Glutamatergic neuron (in vitro differentiated cells): ENCODE data around the gene RNF141. TPM values are rescaled to one million over a fixed set of nuclear protein-coding genes. Genes with fewer than 3 reads are reported as not detected.

Source experiments
- DNase-seq: peaks from one replicate; pipeline ENCODE4 v3.0.0; 2022
- H3K27ac Mint-ChIP-seq: one replicate; pipeline ENCODE4 v1.8.0; 2020; ENCODE audit warnings: mild to moderate bottlenecking, mixed read lengths, inconsistent platforms; ENCODE audit not compliant: unreplicated experiment
- H3K27me3 Mint-ChIP-seq: one replicate; pipeline ENCODE4 v1.8.0; 2020; ENCODE audit warnings: mild to moderate bottlenecking, moderate library complexity, mixed read lengths, inconsistent platforms; ENCODE audit not compliant: unreplicated experiment
- H3K36me3 Mint-ChIP-seq: one replicate; pipeline ENCODE4 v1.8.0; 2020; ENCODE audit warnings: mild to moderate bottlenecking, mixed read lengths, inconsistent platforms; ENCODE audit not compliant: unreplicated experiment
- H3K4me1 Mint-ChIP-seq: one replicate; pipeline ENCODE4 v1.8.0; 2020; ENCODE audit warnings: mild to moderate bottlenecking, low read depth, mixed read lengths, inconsistent platforms; ENCODE audit not compliant: unreplicated experiment
- H3K4me3 Mint-ChIP-seq: one replicate; pipeline ENCODE4 v1.8.0; 2020; ENCODE audit warnings: mild to moderate bottlenecking, mixed read lengths, inconsistent platforms; ENCODE audit not compliant: unreplicated experiment
- H3K9me3 Mint-ChIP-seq: one replicate; pipeline ENCODE4 v1.8.0; 2020; ENCODE audit warnings: mild to moderate bottlenecking, moderate library complexity, mixed read lengths, inconsistent platforms; ENCODE audit not compliant: unreplicated experiment
- total RNA-seq: library from RNA; stranded (reverse); fragmentation: NEBNext Ultra II Directional; extraction: Animal tissue kit (Norgen Biotek cat#: 25700); gene quantifications from one replicate; pipeline ENCODE4 v1.2.1, GENCODE V29; 2021; ENCODE audit not compliant: unreplicated experiment
- TF ChIP-seq, protein P1 (sequence below): fragments of 200-600 bp; sonication (generic); IDR thresholded peaks from one replicate; pipeline ENCODE4 v1.5.0; 2021; ENCODE audit not compliant: partially characterized antibody, unreplicated experiment

Gene RNF141
- total RNA-seq, 1 donor from 2014 or later = 14.2 TPM

GRCh38 chr11:10561947-10562346 lies 21.0 kb upstream of the RNF141 start:
- Mint-ChIP-seq H3K9me3 (no peaks in the 10 kb centered on the region), H3K4me3 (no peak overlapping the region), H3K27ac (no peak overlapping the region), H3K27me3 (peaks cover 4% of the 10 kb centered on the region), H3K4me1 (no peaks in the 10 kb centered on the region), H3K36me3 (no peaks in the 10 kb centered on the region)
- no peak for DNase-seq
- TF ChIP-seq, protein P1, sequence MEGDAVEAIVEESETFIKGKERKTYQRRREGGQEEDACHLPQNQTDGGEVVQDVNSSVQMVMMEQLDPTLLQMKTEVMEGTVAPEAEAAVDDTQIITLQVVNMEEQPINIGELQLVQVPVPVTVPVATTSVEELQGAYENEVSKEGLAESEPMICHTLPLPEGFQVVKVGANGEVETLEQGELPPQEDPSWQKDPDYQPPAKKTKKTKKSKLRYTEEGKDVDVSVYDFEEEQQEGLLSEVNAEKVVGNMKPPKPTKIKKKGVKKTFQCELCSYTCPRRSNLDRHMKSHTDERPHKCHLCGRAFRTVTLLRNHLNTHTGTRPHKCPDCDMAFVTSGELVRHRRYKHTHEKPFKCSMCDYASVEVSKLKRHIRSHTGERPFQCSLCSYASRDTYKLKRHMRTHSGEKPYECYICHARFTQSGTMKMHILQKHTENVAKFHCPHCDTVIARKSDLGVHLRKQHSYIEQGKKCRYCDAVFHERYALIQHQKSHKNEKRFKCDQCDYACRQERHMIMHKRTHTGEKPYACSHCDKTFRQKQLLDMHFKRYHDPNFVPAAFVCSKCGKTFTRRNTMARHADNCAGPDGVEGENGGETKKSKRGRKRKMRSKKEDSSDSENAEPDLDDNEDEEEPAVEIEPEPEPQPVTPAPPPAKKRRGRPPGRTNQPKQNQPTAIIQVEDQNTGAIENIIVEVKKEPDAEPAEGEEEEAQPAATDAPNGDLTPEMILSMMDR = no peak

- TF ChIP-seq, protein P1 = no peak
- Mint-ChIP-seq H3K36me3 (no peaks in the 10 kb centered on the region), H3K27me3 (peaks cover 4% of the 10 kb centered on the region), H3K4me3 (no peak overlapping the region), H3K4me1 (no peaks in the 10 kb centered on the region), H3K9me3 (no peaks in the 10 kb centered on the region), H3K27ac (no peak overlapping the region)
- DNase-seq = no peak
These were observed 20.2 kb upstream of the RNF141 start for GRCh38 chr11:10561043-10561818.

GRCh38 chr11:10558288-10558687 lies 17.3 kb upstream of the RNF141 start:
- DNase-seq = no peak
- no peak overlapping the region for H3K27ac Mint-ChIP-seq
- H3K27me3 Mint-ChIP-seq = peaks cover 4% of the 10 kb centered on the region
- no peaks in the 10 kb centered on the region for H3K4me1 Mint-ChIP-seq
- H3K4me3 Mint-ChIP-seq = no peak overlapping the region
- H3K9me3 Mint-ChIP-seq = no peaks in the 10 kb centered on the region
- no peaks in the 10 kb centered on the region for H3K36me3 Mint-ChIP-seq
- TF ChIP-seq, protein P1 = no peak

DNA sequence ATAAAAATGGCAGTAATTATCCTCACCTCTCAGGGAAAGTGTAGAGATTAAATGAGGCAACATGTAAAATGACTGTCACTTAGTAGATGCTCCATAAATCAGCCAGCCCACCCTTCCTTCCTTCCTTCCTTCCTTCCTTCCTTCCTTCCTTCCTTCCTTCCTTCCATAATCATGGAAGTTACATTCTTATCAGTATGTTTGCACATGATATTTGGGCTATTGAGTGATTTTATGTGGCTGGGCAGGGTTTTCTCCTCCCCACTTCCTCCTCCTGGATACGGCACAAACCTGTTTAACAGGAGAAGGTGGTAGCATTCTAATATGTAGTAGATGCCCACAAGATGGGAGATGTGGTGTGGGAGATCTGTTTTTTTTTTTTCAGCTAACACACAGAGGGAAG lies 15.6 kb upstream of the RNF141 start:
- H3K27me3 Mint-ChIP-seq = peaks cover 4% of the 10 kb centered on the region
- TF ChIP-seq, protein P1 = no peak
- no peak overlapping the region for H3K4me3 Mint-ChIP-seq
- DNase-seq = no peak
- no peaks in the 10 kb centered on the region for H3K9me3 Mint-ChIP-seq
- no peaks in the 10 kb centered on the region for H3K4me1 Mint-ChIP-seq
- peaks cover under 1% of the 10 kb centered on the region for H3K36me3 Mint-ChIP-seq
- no peak overlapping the region for H3K27ac Mint-ChIP-seq

DNA sequence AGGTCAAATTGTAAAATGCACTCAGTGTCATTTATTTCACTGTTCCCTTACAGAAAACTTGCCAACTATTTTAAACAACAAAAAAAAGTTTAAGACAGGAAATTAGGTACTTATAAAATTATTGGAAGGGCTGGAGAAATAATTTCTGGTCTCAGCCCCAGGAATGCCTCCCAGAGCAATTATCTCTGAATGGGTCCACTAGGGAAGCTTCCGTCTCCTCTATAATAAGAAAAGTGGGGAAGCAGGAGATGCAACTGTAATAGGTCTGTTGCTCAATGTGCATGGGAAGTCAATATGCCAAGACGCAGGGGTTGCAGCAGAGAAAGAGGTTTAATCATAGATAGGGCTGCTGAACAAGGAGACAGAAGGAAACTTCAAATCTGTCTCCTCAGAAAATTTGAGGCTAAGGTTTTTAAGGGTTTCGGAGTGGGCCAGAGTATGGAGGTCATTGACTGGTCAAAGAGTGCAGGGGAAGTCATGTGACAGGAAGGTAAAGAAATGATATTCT lies 10.9 kb upstream of the RNF141 start:
- TF ChIP-seq, protein P1 = no peak
- peaks cover 5% of the 10 kb centered on the region for H3K36me3 Mint-ChIP-seq
- H3K4me3 Mint-ChIP-seq = no peak overlapping the region
- H3K27me3 Mint-ChIP-seq = peaks cover 2% of the 10 kb centered on the region
- H3K4me1 Mint-ChIP-seq = no peaks in the 10 kb centered on the region
- no peak for DNase-seq
- no peak overlapping the region for H3K27ac Mint-ChIP-seq
- no peaks in the 10 kb centered on the region for H3K9me3 Mint-ChIP-seq
